Testis (tissue), 2 donors: ENCODE results near the gene PALM2AKAP2.

Source experiments
- POLR2A ChIP-seq: fragments of 450-650 bp; IDR thresholded peaks from one replicate; pipeline ENCODE4 v1.6.1; 2017; ENCODE audit warnings: antibody characterized with exemption, mild to moderate bottlenecking, moderate library complexity
- TF ChIP-seq, protein P1 (sequence below), 3 experiments: fragments of 450-650 bp in 2 of 3; fragments of 200-600 bp in 1 of 3; sonication (generic) in 1 of 3; IDR thresholded peaks; one replicate each; pipeline ENCODE4 v1.5.1; 2016 to 2019; ENCODE audit warnings: antibody characterized with exemption in 3 of 3, mild to moderate bottlenecking in 2 of 3, moderate library complexity in 1 of 3

DNA sequence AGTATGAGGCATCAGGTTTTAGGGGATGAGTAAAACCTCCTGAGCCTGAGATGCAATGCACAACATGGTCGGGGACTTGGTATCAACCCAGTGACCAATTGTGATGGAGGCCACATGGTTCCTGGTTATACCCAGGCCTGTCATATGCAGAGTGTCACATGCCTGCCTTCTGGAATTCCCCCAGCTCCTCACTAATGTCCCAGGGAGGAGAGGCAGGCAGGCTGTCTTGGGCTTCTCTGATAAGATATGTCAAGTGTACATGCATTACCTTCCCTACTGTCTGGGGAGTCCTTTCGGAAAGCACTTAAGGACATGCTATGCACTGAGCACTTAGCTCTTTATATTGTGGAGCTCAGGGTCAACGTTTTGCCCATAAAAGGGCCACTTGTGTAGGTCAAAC, 14.2 kb upstream of the PALM2AKAP2 start:
- TF ChIP-seq, protein P1, sequence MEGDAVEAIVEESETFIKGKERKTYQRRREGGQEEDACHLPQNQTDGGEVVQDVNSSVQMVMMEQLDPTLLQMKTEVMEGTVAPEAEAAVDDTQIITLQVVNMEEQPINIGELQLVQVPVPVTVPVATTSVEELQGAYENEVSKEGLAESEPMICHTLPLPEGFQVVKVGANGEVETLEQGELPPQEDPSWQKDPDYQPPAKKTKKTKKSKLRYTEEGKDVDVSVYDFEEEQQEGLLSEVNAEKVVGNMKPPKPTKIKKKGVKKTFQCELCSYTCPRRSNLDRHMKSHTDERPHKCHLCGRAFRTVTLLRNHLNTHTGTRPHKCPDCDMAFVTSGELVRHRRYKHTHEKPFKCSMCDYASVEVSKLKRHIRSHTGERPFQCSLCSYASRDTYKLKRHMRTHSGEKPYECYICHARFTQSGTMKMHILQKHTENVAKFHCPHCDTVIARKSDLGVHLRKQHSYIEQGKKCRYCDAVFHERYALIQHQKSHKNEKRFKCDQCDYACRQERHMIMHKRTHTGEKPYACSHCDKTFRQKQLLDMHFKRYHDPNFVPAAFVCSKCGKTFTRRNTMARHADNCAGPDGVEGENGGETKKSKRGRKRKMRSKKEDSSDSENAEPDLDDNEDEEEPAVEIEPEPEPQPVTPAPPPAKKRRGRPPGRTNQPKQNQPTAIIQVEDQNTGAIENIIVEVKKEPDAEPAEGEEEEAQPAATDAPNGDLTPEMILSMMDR (IDR thresholded peaks at IDR 0.05) = no peak
- TF ChIP-seq POLR2A = no peak
